GM21737 (cell line): ENCODE data around the gene ITGB6.

ENCODE experiments used
- ATAC-seq: cut with Tn5 transposase; IDR thresholded peaks from one replicate; pipeline ENCODE4 v1.9.1; 2021; ENCODE audit warnings: mild to moderate bottlenecking, moderate library complexity; ENCODE audit not compliant: unreplicated experiment

ITGB6 gene

DNA sequence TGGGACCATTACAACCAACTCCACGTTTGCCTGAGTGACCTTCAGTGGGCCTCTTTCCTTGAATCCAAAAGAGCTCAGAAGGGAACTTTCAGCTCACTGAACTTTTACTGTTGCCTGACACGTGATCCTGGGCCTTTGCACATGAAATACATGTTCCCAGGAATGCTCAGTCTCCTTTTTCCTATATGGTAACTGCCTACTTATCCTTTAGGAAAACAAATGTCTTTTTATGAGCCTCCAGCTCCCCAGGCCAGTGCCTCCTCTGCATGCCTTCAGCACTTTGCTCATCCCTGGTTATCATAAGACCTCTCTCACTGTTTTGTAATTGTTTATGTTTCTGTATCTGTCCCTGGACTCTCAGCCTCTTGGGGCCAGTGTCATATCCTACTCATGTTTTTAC is 142.7 kb downstream of the ITGB6 start:
- ATAC-seq, result no peak

DNA sequence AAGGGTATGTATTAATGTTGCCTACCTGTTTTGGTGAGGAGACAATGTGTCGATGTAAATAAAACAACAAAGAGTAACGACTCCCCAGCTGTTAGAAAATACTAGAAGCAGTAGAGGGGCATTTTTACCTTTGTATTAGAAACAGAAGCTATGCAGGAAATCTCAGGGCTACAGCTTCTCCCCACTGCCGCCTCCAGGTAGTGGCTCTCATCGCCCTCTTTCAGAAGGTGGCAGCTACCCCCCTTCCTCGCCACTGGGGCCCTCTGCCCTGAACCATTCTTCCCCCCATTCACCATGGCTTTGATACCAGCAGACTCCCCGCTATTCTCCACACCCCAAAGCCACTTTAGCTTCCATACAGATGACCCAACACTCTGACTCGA is 144.4 kb downstream of the ITGB6 start:
- ATAC-seq, result no peak

DNA sequence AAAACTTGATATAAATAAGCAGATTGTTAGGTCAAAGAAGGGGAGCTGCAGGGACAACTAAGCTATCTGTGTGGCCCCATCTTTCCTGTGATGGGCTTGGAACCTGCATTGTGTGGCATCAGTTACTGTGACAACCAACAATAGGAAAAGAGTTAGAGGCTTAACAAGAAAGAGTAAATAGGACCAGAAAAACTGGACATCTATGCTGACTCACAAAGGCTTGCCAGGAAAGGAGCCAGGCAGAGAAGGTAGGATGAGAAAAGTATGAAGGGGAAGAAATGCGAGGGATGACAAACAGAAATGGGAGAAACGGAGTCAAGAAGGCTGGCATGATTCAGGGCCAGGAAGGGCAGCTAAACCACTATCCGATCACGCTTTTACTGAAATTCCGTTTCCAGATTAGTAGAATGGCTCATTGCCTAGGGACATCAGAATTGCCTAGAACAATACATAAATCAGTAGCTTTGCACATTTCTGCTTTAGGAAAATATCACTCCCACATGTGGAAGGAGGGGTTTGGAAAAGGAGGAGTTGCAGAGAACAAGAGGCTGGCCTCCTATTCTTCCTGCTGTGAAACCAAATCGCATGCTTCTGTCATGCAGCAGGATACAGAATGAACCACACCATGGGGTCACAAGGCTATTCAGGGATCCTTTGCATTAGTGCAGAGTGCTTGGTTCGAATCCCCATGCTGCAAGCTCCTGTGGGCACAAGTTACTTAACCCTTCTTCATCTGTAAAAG is 144.9 kb downstream of the ITGB6 start:
- ATAC-seq, result no peak

DNA sequence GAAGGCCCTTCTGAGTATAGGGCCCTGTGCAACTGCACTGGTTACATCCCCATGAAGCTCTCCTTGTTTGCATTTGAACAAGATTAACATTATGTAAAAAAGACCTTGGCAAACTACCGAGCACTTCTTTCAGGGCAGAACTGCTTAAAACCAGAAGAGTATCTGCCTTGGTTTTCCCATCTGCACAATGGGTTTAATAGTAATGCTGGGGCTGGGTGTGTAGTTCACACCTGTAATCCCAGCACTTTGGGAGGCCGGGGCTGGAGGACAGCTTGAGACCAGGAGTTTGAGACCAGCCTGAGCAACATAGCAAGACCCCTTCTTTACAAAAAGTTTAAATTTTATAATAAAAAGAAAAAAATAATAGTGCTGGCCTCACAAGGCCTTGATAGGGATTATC is 146.1 kb downstream of the ITGB6 start:
- no peak for ATAC-seq

DNA sequence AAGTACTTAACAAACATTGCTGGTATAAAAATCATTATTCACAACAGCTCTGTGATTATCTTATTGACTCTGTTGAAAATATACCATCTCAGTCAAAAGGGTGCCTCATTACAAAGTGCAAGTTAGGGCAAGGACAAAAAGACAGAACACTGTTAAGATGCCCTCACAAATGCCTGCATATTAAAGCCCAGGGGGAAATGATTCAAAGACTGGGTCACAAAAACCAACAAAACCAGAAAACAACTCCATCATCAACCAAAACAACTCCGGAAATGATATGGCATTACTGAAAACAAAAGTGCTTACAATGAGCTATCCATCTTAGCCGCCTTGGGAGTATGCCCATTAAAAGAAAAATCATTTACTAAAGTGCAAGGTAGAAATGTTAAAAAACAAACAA is 147.5 kb downstream of the ITGB6 start:
- no peak for ATAC-seq

DNA sequence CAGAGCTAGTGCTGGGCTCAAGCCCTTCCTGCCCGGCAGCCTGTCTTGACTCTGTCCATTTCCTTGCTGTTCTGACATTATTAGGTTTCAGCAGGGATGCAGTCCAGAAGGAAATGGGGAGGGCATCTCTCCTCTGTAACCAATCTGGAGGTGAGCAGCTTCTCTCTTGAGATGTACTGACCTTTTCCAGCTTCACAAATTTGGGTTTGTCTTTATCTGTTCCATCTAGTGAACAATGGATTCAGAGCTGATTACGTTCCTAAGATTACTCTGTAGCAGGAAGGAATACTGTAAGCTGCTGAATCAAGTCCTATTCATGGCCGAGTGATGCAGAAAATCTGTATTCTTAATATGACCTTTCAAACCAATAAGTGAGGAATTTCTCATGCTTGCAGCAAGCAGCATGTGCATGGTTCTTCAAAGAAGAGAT is 148.7 kb downstream of the ITGB6 start:
- no peak for ATAC-seq

DNA sequence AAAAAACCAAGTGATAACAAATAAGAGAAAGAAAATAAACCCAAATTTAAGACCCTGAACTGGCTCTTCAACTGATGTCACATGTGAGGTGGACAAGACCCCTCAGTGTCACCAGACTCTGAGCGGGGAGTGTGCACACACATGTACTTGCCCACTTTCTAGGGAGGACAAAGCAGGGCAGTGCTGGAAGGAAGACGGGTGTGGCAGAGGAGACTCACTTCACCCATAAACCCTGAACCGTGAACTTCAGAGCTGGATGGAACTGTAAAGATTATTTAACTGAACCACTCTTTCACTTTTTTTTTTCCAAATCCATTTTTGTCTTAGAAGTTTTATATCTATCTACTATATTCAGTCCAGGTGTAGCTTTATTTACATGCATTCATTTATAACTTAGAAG is 149.9 kb downstream of the ITGB6 start:
- ATAC-seq, result no peak
